K562 treated with DMSO at 1 percent for 24 hours (cell line): ENCODE results near the gene LITAFD. TPM values are rescaled to one million over a fixed set of nuclear protein-coding genes. Genes with fewer than 3 reads are reported as not detected.

Source experiments
- total RNA-seq: library from RNA; unstranded; fragments of 300-600 nt; gene quantifications from 2 replicates; pipeline ENCODE4 v1.2.3, GENCODE V29; 2022; ENCODE audit warnings: low read depth; ENCODE audit not compliant: insufficient read depth

The LITAFD gene
- not detected in 2 replicates for total RNA-seq

DNA sequence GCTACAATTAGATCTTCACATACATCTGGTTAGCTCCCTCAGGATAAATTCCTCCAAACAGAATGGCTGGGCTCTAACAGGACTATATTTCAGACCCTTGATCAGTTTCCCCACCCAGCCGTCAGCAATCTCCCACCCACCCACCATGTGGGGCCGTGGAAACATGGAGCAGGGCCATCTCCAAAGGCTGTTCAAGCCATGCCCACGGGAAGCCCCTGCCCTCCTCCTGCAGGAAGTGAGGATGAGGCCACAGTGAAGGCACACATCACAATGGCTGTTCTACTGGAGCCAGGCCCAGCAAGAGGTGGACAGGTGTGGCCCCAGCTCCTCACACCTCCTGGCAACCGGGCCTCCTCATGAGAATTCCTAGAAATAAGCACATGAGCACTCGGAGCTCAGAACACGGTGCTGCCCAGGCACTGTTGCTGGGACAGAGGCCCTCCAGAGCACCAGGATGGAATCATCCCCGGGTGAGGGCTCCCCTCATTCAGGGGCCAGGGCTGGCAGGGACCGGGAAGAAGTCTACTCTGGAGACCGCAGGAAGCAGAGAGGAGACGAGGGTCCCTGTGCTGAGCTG lies at the start of gene LITAFD:
TSS of gene LITAFD (plus strand) at position 311 of the 577 bp plus-strand sequence. CDS start 2,005 bp downstream, outside the sequence.

DNA sequence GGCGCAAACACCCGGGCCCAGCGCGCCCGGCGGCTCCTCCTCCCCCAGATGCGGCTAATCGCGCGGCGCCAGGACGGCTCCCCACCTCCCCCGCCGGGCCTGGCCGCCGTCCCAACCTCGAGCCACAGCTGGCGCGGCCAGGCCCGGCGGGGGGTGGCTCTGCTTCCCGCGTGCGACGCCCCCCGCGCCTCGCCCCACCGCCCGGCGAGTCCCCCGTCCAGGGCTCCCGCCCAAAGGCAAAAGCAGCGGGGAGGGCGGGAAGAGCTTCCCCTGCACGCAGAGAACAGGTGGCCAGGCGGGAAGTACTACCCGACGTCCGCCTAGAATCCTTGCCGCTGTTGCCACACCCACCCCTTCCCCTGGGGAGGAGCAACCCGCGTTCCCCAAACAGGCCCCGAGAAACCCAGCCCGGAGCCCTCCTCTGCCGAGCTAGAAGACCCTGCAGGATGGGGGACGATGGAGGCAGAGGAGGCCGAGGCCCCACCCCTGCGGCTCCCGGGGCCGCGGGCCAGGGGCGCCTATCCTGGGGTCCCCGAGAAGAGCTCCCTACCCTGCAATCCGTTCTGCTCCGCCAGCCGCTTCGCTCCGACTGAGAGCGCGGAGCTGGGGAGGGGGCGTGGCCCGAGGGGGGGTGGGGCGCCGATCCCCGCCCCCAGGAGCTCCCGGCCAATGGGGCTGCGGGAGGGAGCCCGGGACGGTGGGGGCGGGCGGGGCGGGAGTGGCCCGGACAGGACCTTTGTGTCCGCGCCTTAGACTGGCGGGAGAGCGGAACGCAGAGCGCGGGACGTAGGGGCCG lies 13.5 kb upstream of the LITAFD start, which contains the start of gene CARHSP1:
TSS of gene CARHSP1 (minus strand) at position 591 of the 796 bp plus-strand sequence. CDS start 9,678 bp downstream, outside the sequence.

Other genes starting within 250 kb of the LITAFD start
- gene ABAT, start 207.7 kb upstream of the LITAFD start, total RNA-seq, result 0.43 and 0.67 TPM in 2 replicates
- 10.3 and 13.5 TPM in 2 replicates for gene TMEM186, start 84.7 kb upstream of the LITAFD start, total RNA-seq
- gene PMM2, start 84.5 kb upstream of the LITAFD start, total RNA-seq, result 11.1 and 12.1 TPM in 2 replicates
- gene CARHSP1, start 13.3 kb upstream of the LITAFD start, total RNA-seq, result 181 and 205 TPM in 2 replicates
- 28.9 and 29.3 TPM in 2 replicates for gene USP7, start 81.6 kb downstream of the LITAFD start, total RNA-seq
- gene HAPSTR1, start 209.3 kb downstream of the LITAFD start, total RNA-seq, result 12.6 and 14.4 TPM in 2 replicates